Stimulated activated naive CD8-positive, alpha-beta T cell treated with anti-CD3 and anti-CD28 coated beads, Interleukin-15, Interleukin-2, amounts not matched to agents 100 ng/mL and 50 ng/mL, for 24 hours (primary cell): ENCODE results near the gene HRH3.

Experiments
- H3K27ac Mint-ChIP-seq: one replicate; pipeline ENCODE4 v1.8.0; 2021; ENCODE audit warnings: mild to moderate bottlenecking, mixed read lengths
- H3K27me3 Mint-ChIP-seq: one replicate; pipeline ENCODE4 v1.8.0; 2021; ENCODE audit warnings: mixed read lengths
- H3K36me3 Mint-ChIP-seq: one replicate; pipeline ENCODE4 v1.8.0; 2021; ENCODE audit warnings: low read depth, mixed read lengths
- H3K4me1 Mint-ChIP-seq: one replicate; pipeline ENCODE4 v1.8.0; 2021; ENCODE audit warnings: low read depth, mixed read lengths
- H3K4me3 Mint-ChIP-seq: one replicate; pipeline ENCODE4 v1.8.0; 2021; ENCODE audit warnings: mild to moderate bottlenecking, mixed read lengths
- H3K9me3 Mint-ChIP-seq: one replicate; pipeline ENCODE4 v1.8.0; 2021; ENCODE audit warnings: mixed read lengths

The HRH3 gene

DNA sequence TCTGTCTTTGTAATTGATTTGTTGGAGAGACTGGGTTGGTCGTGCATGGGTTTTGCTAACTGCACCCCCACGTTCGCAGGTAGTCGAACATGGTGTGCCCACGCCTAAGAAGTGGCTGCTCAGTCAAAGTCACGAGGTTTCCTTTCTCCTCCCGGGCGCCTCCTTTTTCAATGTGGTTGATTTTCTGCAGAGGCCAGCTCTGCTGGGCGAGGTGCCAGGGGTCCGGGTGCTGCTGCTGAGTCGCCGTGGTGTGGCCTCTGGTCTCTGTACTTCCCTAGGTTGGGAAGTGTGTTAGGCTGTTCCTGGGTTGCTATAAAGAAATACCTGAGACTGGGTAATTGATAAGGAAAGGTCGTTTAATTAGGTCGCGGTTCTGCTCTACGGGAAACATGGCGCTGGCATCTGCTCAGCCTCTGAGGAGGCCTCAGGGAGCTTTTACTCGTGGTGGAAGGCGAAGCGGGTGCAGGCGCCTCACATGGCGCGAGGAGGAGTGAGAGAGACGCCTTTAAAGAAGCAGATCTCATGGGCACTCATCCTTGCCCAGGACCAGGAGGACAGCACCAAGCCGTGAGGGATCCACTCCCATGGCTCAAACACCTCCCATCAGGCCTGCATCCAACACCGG, 32.4 kb upstream of the HRH3 start:
- H3K27me3 Mint-ChIP-seq, result no peaks in the 10 kb centered on the region
- H3K36me3 Mint-ChIP-seq, result no peaks in the 10 kb centered on the region
- H3K4me3 Mint-ChIP-seq, result no peak overlapping the region
- H3K4me1 Mint-ChIP-seq, result peaks cover 9% of the 10 kb centered on the region
- no peaks in the 10 kb centered on the region for H3K9me3 Mint-ChIP-seq
- no peak overlapping the region for H3K27ac Mint-ChIP-seq

DNA sequence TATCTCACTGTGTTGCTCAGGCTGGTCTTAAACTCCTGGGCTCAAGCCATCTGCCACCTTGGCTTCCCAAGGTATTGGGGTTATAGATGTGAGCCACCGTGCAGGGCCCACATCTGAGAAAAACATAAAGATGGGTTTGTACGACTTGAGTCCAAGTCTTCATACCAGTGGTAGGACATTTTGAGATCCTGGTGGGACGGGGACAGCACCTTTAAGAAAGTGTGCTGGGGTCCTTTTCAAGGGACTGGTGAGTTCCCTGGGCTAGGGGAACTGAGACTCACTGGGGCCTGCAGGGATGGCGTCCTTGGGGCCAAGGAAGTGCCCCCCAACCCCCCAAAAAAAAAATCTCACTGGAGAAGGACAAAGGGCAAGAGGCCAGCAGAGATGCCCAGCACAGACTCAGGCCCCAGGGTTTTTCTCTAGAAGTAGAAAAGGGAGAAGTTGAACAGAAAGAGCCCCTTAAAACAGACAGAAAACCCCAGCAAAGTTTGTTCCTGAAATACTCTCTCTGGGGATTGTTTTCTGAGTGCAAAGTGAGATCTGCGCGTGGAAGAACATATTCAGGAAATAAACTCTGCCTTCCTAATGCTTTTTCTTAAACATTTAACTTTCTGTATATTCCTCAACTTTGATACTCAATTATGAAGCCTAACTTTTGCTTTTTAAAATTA, 28.9 kb upstream of the HRH3 start:
- H3K4me3 Mint-ChIP-seq, result no peak overlapping the region
- H3K4me1 Mint-ChIP-seq, result peaks cover 17% of the 10 kb centered on the region
- no peak overlapping the region for H3K27ac Mint-ChIP-seq
- H3K36me3 Mint-ChIP-seq, result no peaks in the 10 kb centered on the region
- no peaks in the 10 kb centered on the region for H3K9me3 Mint-ChIP-seq
- no peaks in the 10 kb centered on the region for H3K27me3 Mint-ChIP-seq

DNA sequence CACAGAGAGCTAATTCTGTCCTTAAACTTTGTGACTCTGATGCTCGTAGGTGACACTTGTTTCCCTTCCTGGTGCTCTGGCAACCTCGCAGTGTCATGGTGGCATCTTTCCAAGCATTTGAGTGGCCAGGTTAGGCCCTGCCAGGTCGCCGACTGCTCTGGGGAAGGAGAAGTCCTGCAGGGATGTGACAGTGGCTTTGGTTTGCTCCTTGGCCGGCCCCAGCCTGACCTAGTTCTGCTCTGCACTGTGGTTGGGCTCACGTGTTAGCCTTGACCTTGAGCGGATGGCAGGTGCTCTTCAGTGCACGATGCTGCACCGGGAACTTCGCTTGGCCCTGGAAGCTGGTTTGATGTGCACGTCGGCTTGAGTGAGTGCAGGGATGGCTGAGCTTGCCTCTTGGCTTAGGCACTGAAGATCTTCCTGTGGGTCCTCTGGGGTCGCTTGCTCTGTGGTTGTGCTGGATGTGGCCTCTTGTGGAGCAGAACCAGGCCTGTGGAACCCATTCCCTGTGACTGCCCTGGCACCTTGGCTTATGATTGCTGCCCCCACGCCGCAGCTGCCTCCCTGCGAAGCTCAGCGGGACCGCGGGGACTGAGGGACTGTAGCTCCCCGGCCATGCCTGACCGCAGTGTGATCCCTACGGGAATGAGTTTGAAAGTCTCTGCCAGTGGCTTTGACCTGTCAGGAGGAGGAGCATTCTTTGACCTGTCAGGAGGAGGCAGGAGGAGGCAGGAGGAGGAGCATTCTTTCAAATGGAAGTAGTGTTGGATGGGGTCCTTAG, 27.0 kb upstream of the HRH3 start:
- Mint-ChIP-seq H3K4me3 (no peak overlapping the region), H3K9me3 (no peaks in the 10 kb centered on the region), H3K36me3 (no peaks in the 10 kb centered on the region), H3K4me1 (peaks cover 22% of the 10 kb centered on the region), H3K27ac (no peak overlapping the region), H3K27me3 (no peaks in the 10 kb centered on the region)

DNA sequence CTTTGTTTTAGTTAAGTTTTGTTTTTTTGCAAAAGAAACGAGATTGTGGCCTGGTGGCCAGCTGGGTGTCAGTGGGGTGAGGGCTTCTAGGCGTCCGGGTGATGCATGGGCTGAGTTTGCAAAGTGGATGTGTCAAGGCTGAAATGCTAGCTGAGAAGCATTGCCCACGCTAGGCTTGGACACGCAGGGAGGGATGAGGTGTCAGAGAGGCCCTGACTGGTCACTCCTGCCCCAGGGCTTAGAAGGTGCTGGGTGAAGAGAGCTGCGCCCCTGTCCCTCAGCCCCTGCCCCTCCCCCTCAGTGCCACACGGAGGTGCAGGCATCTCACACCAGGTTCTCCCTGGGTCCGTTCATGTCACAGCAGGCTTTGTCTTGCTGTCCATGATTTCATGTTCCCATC, 26.4 kb upstream of the HRH3 start:
- Mint-ChIP-seq H3K4me3 (no peak overlapping the region), H3K36me3 (peaks cover under 1% of the 10 kb centered on the region), H3K27me3 (no peaks in the 10 kb centered on the region), H3K9me3 (no peaks in the 10 kb centered on the region), H3K4me1 (peaks cover 22% of the 10 kb centered on the region), H3K27ac (no peak overlapping the region)

DNA sequence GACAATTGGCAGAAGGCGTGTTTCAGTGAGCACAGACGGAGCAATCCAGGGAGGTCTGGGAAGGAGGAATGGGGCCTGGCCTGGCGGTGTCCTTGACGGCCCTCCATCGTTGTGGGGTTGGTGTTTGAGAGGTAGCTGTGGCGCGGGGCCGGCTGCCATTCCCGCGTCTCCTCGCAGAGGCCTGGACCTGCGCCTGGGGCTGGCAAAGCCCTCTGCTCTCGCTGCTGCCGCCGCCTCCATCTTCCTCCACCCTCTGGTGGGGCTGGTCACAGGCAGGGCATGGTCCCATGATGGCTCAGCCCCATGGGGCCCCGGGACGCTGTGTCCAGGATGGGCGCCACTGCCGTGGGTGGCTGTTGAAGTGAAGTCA, 25.8 kb upstream of the HRH3 start:
- peaks cover 22% of the 10 kb centered on the region for H3K4me1 Mint-ChIP-seq
- H3K4me3 Mint-ChIP-seq, result no peak overlapping the region
- H3K36me3 Mint-ChIP-seq, result peaks cover 4% of the 10 kb centered on the region
- H3K27ac Mint-ChIP-seq, result no peak overlapping the region
- H3K27me3 Mint-ChIP-seq, result no peaks in the 10 kb centered on the region
- no peaks in the 10 kb centered on the region for H3K9me3 Mint-ChIP-seq

DNA sequence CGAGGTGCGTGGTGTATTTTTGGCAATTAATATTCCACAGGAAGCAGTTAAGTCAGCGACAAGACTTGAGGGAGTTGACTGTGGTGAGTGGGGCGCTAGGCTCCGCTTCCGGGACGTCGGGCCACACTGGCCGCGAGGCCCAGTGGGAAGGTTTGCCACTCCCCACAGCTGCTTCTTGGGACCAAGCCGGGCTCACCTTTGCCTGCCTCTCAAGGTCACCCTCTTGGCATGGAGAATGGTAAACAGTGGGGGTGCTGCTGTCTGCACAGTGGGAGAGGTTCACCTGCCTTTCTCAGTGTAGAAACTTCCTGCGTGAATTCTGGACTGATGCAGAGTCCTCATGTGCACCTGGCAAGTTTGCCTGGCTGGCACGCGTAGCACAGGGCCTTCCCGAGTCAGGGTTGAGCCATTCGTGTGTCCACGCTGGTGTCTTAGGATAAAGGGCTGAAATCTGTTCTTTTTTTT, 24.6 kb upstream of the HRH3 start:
- peaks cover 4% of the 10 kb centered on the region for H3K36me3 Mint-ChIP-seq
- H3K9me3 Mint-ChIP-seq, result no peaks in the 10 kb centered on the region
- no peak overlapping the region for H3K4me3 Mint-ChIP-seq
- H3K27me3 Mint-ChIP-seq, result no peaks in the 10 kb centered on the region
- peaks cover 27% of the 10 kb centered on the region for H3K4me1 Mint-ChIP-seq
- H3K27ac Mint-ChIP-seq, result no peak overlapping the region

DNA sequence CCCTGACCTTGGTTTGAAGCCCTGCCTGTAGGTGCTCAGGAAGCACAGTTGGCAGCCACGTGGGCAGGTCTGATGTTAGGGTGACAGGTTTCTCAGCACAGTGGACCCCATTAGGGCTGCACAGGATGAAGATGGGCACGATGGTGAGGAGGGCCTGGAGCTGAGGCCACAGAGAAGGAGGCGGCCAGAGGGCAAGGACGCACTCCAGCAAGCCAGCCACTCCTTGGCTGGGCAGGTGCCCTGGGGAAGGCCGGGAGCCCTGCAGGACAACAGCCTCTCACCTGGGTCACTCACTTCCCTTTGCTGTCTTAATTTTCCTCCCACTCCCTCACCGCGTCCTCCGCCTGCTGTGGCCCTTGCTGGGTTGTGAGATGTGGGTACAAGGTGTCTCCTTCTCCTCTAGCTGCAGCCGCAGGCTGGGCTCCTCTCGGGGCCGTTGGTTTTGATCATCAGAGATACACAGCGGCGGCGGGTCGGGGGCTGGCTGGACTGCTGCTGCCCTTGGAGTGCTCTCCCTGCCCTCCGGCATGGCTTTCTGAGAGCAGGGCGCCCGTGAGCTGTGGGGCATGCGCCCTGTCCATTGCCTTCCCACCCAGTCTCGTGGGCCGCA, 23.9 kb upstream of the HRH3 start:
- H3K9me3 Mint-ChIP-seq, result no peaks in the 10 kb centered on the region
- H3K27ac Mint-ChIP-seq, result no peak overlapping the region
- no peaks in the 10 kb centered on the region for H3K27me3 Mint-ChIP-seq
- peaks cover 30% of the 10 kb centered on the region for H3K4me1 Mint-ChIP-seq
- no peak overlapping the region for H3K4me3 Mint-ChIP-seq
- peaks cover 4% of the 10 kb centered on the region for H3K36me3 Mint-ChIP-seq

DNA sequence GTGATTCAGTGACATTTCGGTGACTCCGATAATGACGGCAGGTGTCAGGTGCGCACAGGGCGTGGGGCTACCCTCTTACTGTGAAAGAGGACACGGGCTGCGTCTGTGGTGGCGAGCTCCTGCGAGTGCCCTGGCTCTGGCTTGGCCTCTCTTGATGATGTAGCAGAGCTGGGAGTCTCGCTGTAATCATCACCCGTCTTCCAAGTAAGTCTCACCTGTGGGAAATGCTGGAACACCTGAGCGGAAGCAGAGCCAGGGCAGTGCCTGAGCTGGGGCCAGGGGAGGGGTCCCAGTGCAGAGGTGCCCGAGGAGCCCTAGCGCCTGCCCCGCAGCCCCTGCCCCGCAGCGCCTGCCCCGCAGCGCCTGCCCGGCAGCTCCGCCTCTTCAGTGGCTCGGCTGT, 23.0 kb upstream of the HRH3 start:
- Mint-ChIP-seq H3K36me3 (peaks cover 4% of the 10 kb centered on the region), H3K4me1 (peaks cover 30% of the 10 kb centered on the region), H3K9me3 (no peaks in the 10 kb centered on the region), H3K27me3 (no peaks in the 10 kb centered on the region), H3K27ac (no peak overlapping the region), H3K4me3 (no peak overlapping the region)

DNA sequence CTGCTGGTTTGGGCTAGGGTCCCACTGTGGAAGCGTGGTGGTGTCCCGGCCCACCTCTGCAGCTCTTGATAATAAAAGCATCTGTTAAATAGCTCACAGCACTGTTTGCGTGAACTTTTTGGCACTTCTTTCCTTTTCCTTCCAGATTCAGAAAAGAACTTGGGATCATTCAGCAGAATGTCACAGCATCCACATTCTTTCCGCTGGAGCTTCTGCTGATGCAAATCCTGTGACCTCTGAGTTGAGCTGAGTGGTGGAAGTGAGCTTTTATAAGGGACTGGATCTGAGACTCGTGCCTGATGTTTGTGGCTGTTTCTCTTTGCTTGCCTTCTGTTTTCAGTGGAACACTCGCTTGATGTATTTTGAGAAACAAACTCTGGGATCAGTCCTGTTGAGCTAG, 22.1 kb upstream of the HRH3 start:
- no peaks in the 10 kb centered on the region for H3K27me3 Mint-ChIP-seq
- H3K4me3 Mint-ChIP-seq, result no peak overlapping the region
- no peak overlapping the region for H3K27ac Mint-ChIP-seq
- H3K4me1 Mint-ChIP-seq, result peaks cover 37% of the 10 kb centered on the region
- H3K36me3 Mint-ChIP-seq, result peaks cover 4% of the 10 kb centered on the region
- H3K9me3 Mint-ChIP-seq, result no peaks in the 10 kb centered on the region

DNA sequence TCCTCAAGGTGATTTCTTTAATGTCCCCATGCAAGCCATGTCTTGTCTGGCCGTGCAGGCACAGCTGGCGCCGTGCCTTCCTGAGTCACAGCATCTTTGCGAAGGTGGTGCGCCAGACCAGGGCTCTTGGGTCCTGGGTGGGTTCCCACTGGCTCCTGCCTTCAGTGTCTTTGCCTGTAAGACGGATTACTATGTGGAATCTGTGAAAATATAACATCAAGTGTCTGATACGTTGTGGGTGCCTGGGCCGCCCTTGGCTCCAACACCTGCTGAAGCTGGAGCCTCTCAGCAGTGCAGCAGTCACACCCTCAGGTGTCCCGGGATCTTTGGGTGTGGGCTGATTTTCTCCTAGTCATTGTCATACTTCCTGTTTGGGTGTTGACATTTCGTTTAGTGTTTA, 21.4 kb upstream of the HRH3 start:
- Mint-ChIP-seq H3K4me3 (no peak overlapping the region), H3K27ac (peak overlapping the region; percentile 13), H3K4me1 (peaks cover 37% of the 10 kb centered on the region), H3K36me3 (peaks cover 4% of the 10 kb centered on the region), H3K9me3 (no peaks in the 10 kb centered on the region), H3K27me3 (no peaks in the 10 kb centered on the region)

DNA sequence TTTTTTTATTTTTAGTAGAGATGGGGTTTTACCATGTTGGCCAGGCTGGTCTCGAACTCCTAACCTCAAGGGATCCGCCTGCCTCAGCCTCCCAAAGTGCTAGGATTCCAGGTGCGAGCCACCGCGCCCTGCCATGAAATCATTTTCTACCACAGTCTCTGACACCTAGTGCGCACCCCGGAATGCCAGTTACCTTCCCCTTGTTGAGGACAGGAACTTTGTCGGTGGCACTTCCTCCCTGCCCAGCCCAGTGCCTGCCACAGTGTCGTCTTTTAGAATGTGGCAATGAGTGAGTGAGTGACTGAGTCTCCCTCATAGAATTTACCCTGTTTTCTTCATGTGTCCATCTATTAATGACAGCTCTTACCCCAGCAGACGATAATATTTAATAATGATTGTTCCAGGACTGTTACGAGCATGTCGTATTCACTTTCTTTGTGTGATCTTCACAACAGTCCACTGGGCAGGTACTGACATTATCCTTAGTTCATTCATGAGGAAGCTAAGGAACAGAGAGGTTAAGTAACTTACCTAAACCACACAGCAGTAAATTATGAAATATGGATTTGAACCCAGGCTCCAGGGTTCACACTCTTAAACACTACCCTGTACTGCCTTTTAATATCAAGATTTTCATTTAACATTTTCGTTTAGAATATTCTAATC, 20.1 kb upstream of the HRH3 start:
- no peaks in the 10 kb centered on the region for H3K27me3 Mint-ChIP-seq
- peaks cover 34% of the 10 kb centered on the region for H3K4me1 Mint-ChIP-seq
- peak overlapping the region; percentile 49 for H3K27ac Mint-ChIP-seq

DNA sequence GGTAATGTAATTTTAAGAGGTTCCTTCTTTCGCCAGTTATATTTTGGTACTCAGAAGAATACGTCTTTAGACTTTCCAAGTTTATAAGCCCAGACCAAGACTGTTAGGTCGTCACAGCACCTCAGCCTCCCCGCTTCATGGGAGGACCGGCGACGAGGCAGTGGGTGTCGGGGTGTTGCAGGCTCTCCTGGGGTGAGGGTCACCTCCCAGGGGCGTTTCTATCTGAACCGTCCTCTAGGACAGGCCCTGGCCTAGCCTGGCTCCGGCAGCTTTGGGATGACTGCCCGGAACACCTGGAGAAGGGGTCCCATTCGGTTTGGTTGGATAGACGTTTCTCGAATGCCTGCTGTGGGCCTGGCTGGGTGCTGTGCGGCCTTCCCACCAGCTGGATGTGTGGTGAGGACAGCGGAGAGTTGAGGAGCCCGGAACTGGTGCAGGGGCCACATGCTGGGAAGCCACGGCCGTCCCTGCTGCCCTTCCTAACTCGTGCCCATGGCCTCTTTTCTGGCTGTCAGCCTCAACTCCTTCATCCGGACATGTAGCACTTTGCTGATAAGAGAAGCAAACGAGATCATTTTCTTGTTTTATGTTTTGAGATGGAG, 19.3 kb upstream of the HRH3 start:
- Mint-ChIP-seq H3K36me3 (peaks cover 4% of the 10 kb centered on the region), H3K4me3 (peak overlapping the region; percentile 85), H3K27ac (peak overlapping the region; percentile 70), H3K27me3 (no peaks in the 10 kb centered on the region), H3K4me1 (peaks cover 32% of the 10 kb centered on the region), H3K9me3 (no peaks in the 10 kb centered on the region)

More for the DNA sequence above, 20.1 kb upstream of the HRH3 start:
- H3K36me3 Mint-ChIP-seq, result peaks cover 4% of the 10 kb centered on the region
- H3K9me3 Mint-ChIP-seq, result no peaks in the 10 kb centered on the region
- H3K4me3 Mint-ChIP-seq, result peak overlapping the region; percentile 85

DNA sequence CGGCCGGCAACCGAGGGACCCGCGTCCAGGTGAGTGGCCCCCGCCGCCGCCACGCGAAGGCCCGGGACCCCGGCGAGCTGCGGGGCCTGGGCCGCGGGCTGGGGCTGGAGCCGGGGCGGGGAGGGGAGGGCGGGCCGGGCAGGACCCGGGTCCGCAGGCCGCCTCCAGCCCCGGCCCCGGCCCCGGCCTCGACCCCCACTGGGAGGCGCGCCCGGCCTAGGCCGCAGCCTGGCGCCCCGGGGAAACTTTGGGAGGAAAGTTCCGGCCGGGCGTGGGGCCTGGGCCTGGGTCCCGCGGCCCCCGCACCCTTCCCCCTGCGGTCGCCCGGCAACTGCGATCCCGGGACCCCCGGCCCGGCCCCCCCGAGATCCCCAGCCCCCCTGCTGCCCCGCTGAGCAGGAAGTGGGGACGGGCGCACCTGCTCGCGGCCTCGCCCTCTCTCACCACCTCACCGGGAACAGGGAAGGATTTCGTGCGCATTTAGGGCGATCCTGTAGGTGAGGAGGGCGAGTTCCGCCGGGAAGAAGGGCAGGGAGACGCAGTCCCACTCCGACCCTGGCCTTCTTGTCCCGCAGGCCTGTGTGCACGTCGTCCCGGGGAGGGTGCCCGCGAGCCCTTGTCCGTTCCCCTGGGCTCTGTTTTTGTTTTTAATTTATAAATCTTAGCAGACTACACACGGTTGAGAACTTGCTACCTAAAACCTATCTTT, 18.6 kb upstream of the HRH3 start:
- H3K27me3 Mint-ChIP-seq, result no peaks in the 10 kb centered on the region
- peak overlapping the region; percentile 70 for H3K27ac Mint-ChIP-seq
- peaks cover 4% of the 10 kb centered on the region for H3K36me3 Mint-ChIP-seq
- H3K4me1 Mint-ChIP-seq, result peaks cover 29% of the 10 kb centered on the region
- no peaks in the 10 kb centered on the region for H3K9me3 Mint-ChIP-seq
- H3K4me3 Mint-ChIP-seq, result peak overlapping the region; percentile 85
